HG03571 (cell line): ENCODE measurements around the gene PPY.
"Not testable (repeated sequence)": the region's sequence is repeated elsewhere in the genome, so short reads cannot be mapped to it uniquely, and the experiment has no call there.

Experiments
- ATAC-seq: cut with Tn5 transposase; IDR thresholded peaks from one replicate; pipeline ENCODE4 v1.9.1; 2021; ENCODE audit not compliant: unreplicated experiment

PPY gene

GRCh38 chr17:43905985-43906852 is 36.1 kb downstream of the PPY start:
- ATAC-seq, result no peak

- ATAC-seq, result no peak
Measured at GRCh38 chr17:43905400-43905984, 36.8 kb downstream of the PPY start.

- no peak for ATAC-seq
Measured at GRCh38 chr17:43901861-43902589, 40.3 kb downstream of the PPY start.

- ATAC-seq, result no peak
Measured at GRCh38 chr17:43900858-43901754, 41.2 kb downstream of the PPY start.

GRCh38 chr17:43900183-43900857 is 42.0 kb downstream of the PPY start:
- no peak for ATAC-seq

GRCh38 chr17:43898446-43898845 is 43.8 kb downstream of the PPY start:
- ATAC-seq, result no peak

GRCh38 chr17:43897831-43898230 is 44.4 kb downstream of the PPY start:
- no peak for ATAC-seq

GRCh38 chr17:43894494-43894893 is 47.8 kb downstream of the PPY start:
- ATAC-seq, result not testable (repeated sequence)

- no peak for ATAC-seq
Measured at GRCh38 chr17:43892647-43892952, 49.7 kb downstream of the PPY start.

- ATAC-seq, result no peak
Measured at GRCh38 chr17:43891851-43892646, 50.2 kb downstream of the PPY start.
